H1 (cell line): ENCODE results near the gene TMEM117. TPM values are rescaled to one million over a fixed set of nuclear protein-coding genes. Genes with fewer than 3 reads are reported as not detected.

Experiments used
- ATF2 ChIP-seq: IDR thresholded peaks from 2 replicates; pipeline ENCODE4 v1.6.1; 2012; ENCODE audit warnings: low read length, inconsistent platforms
- BRCA1 ChIP-seq: IDR thresholded peaks from 2 replicates; pipeline ENCODE4 v1.6.1; 2012; ENCODE audit warnings: low read depth, low read length, improper control_type of control experiment
- CHD1 ChIP-seq: IDR thresholded peaks from 2 replicates; pipeline ENCODE4 v1.6.1; 2012; ENCODE audit warnings: low read depth, low read length, improper control_type of control experiment
- CREB1 ChIP-seq: IDR thresholded peaks from 2 replicates; pipeline ENCODE4 v1.6.1; 2012; ENCODE audit warnings: inconsistent platforms
- CTBP2 ChIP-seq: IDR thresholded peaks from 2 replicates; pipeline ENCODE4 v1.7.0; 2011; ENCODE audit warnings: borderline replicate concordance, mild to moderate bottlenecking, moderate library complexity, mixed read lengths, low read length; ENCODE audit not compliant: insufficient read depth, insufficient read length
- EGR1 ChIP-seq: IDR thresholded peaks from 2 replicates; pipeline ENCODE4 v1.6.1; 2011; ENCODE audit warnings: low read depth, low read length, borderline replicate concordance
- GABPA ChIP-seq: IDR thresholded peaks from 2 replicates; pipeline ENCODE4 v1.6.1; 2011; ENCODE audit warnings: mild to moderate bottlenecking, low read length, moderate library complexity, borderline replicate concordance; ENCODE audit not compliant: insufficient read depth
- GTF2F1 ChIP-seq: IDR thresholded peaks from 2 replicates; pipeline ENCODE4 v1.6.1; 2012; ENCODE audit warnings: low read depth, low read length, improper control_type of control experiment, borderline replicate concordance
- JUND ChIP-seq: IDR thresholded peaks from 2 replicates; pipeline ENCODE4 v1.6.1; 2011; ENCODE audit warnings: mild to moderate bottlenecking, improper control_type of control experiment, low read length
- MAFK ChIP-seq: IDR thresholded peaks from 2 replicates; pipeline ENCODE4 v1.6.1; 2012; ENCODE audit warnings: low read depth, mild to moderate bottlenecking, improper control_type of control experiment, low read length
- POLR2AphosphoS5 ChIP-seq: IDR thresholded peaks from 2 replicates; pipeline ENCODE4 v1.6.1; 2011; ENCODE audit warnings: low read depth, low read length
- RAD21 ChIP-seq, 2 experiments: IDR thresholded peaks in 1 of 2; conservative IDR thresholded peaks in 1 of 2; 2 replicates each; pipeline ENCODE4 v1.6.1; 2011; ENCODE audit warnings: low read depth in 2 of 2, low read length in 2 of 2, improper control_type of control experiment in 1 of 2, inconsistent platforms in 1 of 2, mild to moderate bottlenecking in 1 of 2, moderate library complexity in 1 of 2
- SIX5 ChIP-seq: IDR thresholded peaks from 2 replicates; pipeline ENCODE4 v1.6.1; 2011; ENCODE audit warnings: mild to moderate bottlenecking, low read depth, low read length
- SP2 ChIP-seq: IDR thresholded peaks from 2 replicates; pipeline ENCODE4 v1.6.1; 2012; ENCODE audit warnings: mild to moderate bottlenecking, low read length, inconsistent platforms
- SUZ12 ChIP-seq: fragments of 200-600 bp; sonication (generic); IDR thresholded peaks from 2 replicates; pipeline ENCODE4 v1.6.1; 2012; ENCODE audit warnings: mild to moderate bottlenecking, inconsistent platforms, low read length, moderate library complexity, mixed read lengths
- TAF1 ChIP-seq: IDR thresholded peaks from 2 replicates; pipeline ENCODE4 v1.6.1; 2011; ENCODE audit warnings: mild to moderate bottlenecking, low read depth, low read length
- TBP ChIP-seq: IDR thresholded peaks from 2 replicates; pipeline ENCODE4 v1.6.1; 2011; ENCODE audit warnings: low read depth, low read length, improper control_type of control experiment
- YY1 ChIP-seq: IDR thresholded peaks from 2 replicates; pipeline ENCODE4 v1.6.1; 2011; ENCODE audit warnings: low read depth, mild to moderate bottlenecking, low read length
- polyA plus RNA-seq, 7 experiments: library from polyadenylated mRNA; depleted of rRNA in 3 of 7; stranded (reverse) in 5 of 7; unstranded in 2 of 7; fragments of >200 nt in 5 of 7; fragments of 200-250 nt in 2 of 7; gene quantifications; 1 replicate in 5 of 7; 2 replicates in 1 of 7; 4 replicates in 1 of 7; pipeline versions ENCODE4 v1.2.1 to v1.2.3, GENCODE V29; 2011 to 2013; ENCODE audit warnings: missing spikeins in 2 of 7, mixed read lengths in 2 of 7
- total RNA-seq: library from RNA; stranded (reverse); fragmentation: NEBNext Ultra II Directional; extraction: Animal tissue kit (Norgen Biotek cat#: 25700); gene quantifications from 2 replicates; pipeline ENCODE4 v1.2.1, GENCODE V29; 2021

Gene TMEM117
- total and polyA plus RNA-seq, 2 of the 8 experiments (the other 6 are each of a cell fraction or from before 2014, with no cell fraction given), result 0.80 to 1.4 TPM

GRCh38 chr12:44405297-44405696 lies 569.4 kb downstream of the TMEM117 start (continued):
- TF ChIP-seq ATF2 (no peak), JUND (no peak), BRCA1 (no peak), CHD1 (no peak), YY1 (no peak), TAF1 (no peak), MAFK (no peak), SP2 (no peak), CREB1 (no peak), CTBP2 (no peak), EGR1 (no peak), RAD21 (IDR thresholded peaks at IDR 0.05 in 1 of 2, conservative IDR thresholded peaks at IDR 0.05 in 1 of 2; ENCODE audit: low read depth in 2 of 2, low read length in 2 of 2) (0 out of 4 replicates have a peak, but pooled peaks of 1 of the 2 experiments have one; percentile 5), GABPA (no peak), SIX5 (no peak), TBP (no peak), GTF2F1 (no peak), SUZ12 (no peak), POLR2AphosphoS5 (no peak)
- TF ChIP-seq, all 59 proteins: peak for 4
